HL-60/S4 treated with retinoic acid at 250 ng/mL for 4 days and 3 days (cell line): Measurements from ENCODE around the gene CYREN.
"Not testable (repeated sequence)": the region's sequence is repeated elsewhere in the genome, so short reads cannot be mapped to it uniquely, and the experiment has no call there.

Experiments used
- in situ Hi-C: fragments of 300-500 bp; cut with MboI; formaldehyde crosslinking; loops from 2 replicates; pipeline ENCODE4 v1.7.0; 2022; ENCODE audit warnings: low sequenced_read_pairs

CYREN gene

DNA sequence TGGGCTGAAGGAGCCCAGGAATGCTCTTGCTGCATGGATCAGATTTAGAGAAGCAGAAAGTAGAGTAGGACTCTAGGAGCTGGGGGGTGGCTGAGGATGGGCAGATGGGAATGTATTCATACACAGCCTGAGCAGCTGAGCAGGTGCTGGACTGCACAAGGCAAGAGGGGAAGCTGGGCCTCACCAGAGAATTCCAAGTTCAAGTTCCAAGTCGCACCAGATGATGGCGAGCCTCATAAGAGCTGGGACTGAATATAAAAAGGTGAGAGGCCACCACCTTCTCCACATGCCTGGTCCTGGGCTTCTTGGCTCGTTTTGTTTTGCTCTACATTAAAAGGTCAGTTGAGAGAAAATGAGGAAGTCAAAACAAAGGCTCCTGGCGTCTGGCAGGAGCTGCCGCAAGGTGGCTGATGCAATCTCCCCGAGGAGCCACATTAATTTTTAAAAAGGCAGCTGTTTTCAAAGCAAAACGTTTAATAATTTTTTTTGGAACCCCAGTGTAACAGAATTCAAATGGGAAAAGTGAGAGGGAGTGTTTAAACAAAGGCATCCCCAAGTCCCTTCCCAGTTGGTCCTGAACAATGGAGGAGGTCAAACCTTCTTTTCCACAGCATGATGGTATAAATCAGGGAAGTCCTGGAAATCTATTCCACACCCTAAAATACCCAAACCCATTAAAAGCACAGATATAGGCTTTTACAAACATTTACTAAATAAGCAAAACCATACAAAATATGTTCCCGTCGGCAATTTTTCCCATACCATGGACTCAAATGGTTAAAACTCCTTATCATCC lies 9.5 kb downstream of the CYREN start:
- in situ Hi-C loops: no loop called here

DNA sequence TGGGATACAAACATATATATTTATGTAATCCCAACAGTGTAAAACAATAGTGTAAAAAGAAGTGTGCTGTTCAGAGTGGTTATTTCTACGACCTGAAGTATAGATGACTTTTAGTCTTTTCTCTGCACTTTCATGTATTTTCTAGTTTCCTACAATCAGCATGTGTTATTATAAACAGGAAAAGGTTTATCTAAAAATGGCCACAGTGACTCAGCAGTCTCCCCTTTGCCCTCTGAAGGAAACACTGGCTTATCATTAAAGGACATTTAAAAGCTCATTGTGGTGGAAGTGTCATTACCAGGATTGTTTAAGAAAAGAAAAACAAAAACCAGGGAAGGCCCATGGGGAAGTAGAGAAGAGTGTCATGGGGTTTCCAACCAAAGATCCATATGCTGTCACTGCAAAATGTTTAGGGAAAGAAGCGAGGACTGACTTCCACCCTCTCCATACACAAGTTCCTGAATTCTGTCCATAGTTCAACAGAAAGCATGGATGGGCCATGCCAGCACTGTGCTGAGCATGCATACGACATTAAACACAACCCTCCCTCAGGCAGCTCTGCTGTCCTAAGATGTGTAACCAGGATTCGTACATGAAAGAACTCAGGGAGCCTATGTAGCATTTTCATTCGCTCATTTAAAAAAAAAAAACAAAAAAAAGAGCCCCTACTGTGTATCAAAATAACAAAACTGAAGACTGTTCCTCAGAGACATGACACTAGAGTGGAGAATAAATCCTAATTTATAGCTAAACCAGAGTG lies 10.2 kb downstream of the CYREN start:
- in situ Hi-C loops: no loop called here

DNA sequence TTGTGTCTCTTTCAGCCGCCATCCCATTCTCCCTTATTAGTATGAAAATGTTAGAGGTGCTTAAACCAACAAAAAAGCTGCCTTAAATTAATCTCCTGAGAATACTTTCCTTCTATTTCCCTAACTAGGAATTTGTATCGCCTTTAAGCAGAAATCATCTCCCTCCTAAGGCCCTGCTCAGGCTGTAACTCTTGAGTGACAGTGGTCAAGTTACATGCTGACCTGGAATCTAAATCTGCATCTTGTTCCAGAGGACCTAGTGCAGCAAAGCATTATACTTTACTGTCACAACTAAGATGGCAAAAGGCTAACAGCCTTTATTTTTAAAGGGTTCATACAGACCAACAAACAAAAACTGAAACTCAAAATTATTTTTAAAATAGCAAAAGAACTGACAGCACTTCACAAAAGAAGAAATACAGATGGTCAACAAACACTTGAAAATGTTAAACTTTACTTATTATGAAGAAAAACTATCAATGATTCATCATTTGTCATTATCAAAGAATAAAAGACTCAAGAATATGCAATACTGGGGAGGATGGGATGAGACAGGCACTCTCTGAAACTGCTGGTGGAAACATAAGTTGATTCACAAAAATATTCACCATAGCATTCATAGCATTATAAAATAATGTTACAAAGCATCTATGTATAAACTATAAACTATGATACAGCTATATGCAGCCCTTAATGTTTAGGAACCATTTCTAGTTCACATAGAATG lies 11.0 kb downstream of the CYREN start:
- in situ Hi-C loops: no loop called here

DNA sequence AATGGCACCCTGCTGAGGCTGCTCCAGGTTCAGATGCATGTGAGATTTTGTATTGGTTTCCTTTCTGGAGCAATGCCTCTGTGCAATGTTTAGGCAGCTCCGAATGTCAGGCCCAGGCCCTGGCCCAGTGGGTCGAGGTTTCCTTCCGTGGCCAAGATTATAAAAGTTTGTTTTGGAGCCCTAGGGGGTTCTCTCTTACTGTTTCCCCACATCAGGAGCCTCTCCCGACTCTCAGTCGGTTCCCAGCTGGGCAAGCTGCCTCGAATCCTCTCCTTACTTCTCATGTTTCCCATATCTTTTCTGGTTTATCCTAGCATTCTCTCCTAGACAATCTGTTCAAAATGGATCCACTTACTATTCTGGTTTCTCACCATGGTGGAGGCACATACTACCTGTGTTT lies 11.6 kb downstream of the CYREN start:
- in situ Hi-C loops: no loop called here

DNA sequence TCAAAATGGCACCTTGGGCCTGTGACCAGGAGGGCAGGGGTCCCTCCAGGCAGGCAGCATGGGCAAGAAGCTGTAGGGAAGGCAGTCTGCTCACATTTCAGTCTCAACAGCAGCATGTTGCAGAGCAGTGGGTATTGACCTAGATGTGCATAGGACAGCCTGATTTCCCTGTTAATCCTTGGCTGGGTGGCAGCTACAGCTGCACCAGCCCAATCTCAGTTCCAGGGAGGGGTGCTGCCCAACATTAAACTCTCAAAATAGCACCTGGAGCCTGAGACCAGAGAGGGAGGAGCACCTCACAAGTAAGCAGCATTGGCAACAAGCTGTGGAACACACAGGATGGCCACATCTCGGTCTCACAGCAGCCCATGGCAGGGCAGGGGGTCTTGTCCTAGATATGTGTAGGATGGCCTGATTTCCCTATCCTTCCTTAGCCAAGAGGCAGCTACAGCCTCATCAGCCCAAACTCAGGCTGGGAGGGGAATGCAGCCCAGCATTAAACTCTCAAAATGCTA lies 12.3 kb downstream of the CYREN start:
- in situ Hi-C loops: no loop called here

DNA sequence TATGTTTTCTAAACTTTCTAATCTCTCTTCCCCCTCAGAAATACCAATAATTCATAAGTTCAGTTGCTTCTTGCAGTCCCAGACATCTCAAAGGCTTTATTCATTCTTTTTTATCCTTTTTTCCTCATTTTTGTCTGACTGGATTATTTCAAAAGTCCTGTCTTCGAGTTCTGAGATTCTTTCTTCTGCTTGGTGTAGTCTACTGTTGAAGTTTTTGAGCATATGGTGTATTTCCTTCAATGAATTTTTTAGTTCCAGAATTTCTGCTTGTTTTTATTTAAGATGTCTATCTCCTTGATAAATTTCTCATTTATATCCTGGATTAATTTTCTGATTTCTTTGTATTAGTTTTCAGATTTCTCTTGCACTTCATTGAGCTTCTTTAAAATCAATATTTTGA lies 14.2 kb downstream of the CYREN start:
- in situ Hi-C loops: no loop called here

DNA sequence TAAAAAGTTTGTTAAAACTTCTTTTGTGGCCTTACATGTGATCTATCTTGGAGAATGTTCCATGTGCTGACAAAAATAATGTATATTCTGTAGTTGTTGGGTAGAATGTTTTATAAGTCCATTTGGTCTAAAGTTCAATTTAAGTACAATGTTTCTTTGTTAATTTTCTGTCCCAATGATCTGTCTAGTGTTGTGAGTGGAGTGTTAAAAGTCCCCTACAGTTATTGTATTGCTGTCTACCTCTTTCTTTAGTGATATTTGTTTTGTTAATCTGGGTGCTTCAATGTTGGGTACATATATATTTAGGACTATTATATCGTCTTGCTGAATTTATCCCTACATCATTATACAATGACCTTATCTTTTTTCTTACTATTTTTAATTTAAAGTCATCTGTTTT lies 15.8 kb downstream of the CYREN start:
- in situ Hi-C loops: no loop called here

DNA sequence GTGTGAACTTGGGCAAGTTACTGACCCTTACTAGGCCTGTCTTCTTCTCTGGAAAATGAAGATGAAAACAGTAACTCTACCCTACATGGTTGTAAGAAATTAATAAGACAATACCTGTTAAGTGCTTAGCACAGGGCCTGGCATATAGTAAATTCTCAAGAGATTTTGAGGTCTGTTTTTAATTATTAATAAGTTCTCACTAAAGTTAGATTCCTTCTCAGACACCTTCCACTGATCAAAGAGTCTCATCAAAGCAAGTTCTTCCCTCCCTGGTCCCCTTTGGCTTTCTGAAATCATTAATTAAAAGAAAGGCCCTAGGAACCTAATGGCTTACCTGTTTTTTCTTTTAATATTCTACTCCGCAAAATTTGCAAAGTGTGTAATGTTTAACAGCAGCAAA lies 18.1 kb downstream of the CYREN start:
- in situ Hi-C loops: no loop called here

DNA sequence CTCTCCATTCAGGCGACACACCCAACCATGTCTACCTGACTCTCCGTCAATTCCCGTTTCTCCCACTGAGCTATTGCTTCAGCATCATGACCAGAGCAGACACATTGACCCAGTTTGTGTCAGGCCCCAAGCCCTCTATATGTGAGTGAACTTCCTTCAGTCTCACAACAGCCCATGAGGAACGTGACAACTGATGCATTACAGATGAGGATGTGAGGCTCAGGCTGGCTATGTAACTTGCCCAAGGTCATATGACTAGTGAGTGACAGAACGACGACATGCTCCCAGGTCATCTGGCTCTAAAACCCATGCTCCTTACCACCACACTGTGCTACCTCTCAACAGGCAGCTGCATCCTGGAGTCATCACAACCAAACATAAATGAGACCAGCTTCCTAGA lies 19.0 kb downstream of the CYREN start:
- in situ Hi-C loops: no loop called here

DNA sequence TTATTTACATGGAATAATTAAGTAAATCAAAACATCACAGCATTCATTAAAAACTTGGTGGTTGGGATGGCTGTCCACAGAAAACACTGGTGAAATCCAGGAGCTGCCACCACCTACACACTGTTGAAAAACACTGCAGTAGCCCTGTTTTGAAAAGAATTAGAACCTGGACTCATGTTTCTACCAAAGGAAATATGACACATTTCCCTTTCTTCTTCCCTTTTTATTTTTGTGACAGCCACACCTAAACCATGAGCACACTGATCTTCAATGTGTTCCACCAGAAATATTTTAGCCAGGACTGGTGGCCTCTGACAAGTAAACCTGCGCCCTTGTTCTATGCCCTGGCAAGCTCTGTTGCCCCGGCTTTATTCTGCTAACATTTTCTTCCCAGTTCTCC lies 19.4 kb downstream of the CYREN start:
- in situ Hi-C loops: no loop called here

DNA sequence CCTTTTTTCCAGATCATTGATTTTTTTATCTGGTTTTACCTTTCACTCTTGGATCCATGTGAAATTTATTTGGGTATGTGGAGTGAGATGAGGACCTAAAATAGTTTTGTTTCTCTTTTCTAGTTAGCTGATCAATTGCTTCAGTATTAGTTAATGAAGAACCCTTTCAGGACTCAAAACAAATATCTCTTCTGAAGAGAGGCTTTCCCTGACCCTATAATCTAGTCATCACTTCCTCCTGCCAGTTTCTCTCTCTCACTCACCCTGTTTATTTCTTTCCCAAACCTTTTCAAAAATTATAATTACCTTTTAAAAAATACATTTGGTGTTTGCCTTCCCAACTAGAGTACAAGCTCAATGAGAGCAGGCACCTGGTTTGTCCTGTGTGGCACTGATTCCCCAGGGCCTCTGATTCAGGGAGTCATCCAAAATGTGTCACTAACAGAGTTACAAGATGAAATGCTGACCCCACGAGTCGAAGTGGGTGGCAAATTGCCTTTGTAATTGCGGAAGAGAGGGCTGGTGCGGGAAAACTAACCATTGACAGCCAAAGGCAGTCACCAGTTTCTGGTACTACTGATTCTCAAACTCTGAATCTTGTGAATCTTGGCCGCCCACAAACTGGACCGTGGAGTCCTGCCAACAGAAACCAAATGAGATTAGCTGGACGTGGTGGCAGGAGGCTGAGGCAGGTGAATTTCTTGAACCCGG lies 20.3 kb downstream of the CYREN start:
- in situ Hi-C loops: no loop called here

DNA sequence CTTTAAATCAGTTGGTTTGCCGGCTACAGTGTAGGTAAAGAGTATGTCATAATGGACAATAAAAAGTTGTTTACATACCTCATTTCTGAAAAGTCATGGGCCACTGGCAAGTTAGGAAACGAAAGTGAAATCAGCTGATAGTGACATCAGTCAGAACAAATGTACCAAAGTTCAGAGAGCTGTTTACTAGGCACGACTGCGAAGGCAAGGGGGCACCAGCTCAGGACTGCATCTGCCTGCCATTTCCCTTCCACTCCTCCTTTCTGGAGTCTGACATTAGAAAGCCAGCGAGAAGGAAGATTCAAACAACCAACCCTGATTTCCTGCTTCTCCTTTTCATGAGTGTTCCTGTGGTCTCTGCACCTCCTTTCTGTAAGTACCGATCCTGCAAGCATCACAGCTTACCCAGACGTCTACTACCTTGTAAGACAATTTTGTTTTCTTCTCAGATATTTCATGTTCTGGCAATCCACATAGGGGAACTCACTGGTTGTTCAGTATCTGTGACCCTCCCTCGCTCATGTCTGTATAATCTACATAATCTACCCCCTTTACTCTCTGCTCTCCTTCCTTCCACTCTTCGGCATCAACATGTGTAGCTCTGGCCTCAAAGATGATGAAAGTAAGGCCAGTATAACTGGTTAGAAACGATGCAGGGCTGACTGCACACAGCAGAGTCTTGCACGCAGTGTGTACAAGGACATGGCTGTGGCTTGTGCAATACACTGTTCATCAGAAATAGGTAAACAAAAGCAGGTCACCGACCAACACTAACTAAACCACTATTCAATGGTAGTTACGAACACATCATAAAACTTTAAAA lies 22.4 kb downstream of the CYREN start, which contains the start of gene TMEM140:
Gene TMEM140, plus strand, starts transcription at position 174 of the 823 bp plus-strand sequence. CDS start 16,370 bp downstream, outside the sequence.
- in situ Hi-C loops: no loop called here

DNA sequence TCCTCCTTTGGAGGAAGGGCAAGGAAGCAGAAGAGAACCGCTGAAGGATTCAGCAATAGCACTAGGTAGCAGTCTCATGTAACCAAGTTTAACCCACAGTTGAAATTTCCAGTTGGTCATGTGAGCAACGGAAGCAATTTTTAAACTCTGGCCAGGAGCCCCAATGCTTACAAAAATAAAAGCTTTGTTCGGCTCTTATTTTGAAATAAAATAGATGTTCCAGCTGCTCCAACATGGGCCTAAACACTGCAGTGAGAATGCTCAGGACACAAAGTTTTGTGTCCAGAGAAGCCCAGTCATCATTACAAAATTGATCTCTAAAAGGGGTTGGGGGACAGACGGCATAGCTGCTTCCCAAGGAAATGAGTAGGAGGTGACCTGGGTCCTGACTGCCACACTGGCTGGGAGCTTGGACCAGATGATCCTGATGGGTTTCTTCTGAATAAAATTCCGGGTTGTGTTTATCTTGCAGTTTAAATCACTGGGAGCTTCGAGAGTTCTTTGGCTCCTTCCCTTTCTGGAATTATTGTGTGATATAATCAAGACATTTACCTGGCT lies 23.1 kb downstream of the CYREN start:
- in situ Hi-C loops: no loop called here

DNA sequence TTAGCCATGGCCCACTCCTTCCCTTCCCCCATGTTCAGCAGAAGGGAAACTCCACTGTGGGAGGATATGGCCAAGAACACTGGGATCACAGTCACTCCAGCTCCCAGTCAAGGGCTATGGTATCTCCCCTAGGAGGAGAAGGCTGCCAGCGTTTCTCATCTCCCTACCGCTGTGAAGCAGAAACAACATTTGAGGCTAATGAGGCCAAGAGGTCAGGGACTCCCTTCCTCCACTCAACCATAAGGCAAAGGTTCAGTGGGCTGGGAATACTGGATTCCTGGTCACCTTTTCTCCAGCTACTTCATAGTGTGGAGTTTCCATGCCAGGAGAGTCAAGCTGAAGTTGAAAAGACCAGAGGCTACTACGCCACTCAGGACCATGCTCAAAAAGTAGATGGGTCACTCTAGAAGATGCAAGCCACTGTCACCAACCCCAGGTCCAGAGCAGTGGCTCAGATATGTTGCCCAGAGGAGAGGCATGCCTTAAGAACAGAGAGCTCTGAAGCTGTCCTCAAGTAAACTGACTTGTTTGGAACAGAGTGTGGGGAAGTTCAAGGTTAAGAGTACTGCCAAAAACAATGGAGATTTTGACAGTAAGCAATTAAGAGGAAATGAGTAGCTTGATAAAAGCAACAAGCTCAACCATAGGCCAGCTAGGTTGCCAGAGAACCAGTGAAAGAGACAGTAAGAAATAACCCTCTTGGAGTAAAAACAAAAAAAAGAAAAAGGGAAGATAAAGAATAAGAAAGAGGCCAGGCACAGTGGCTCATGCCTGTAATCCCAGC lies 26.4 kb downstream of the CYREN start:
- in situ Hi-C loops: no loop called here

DNA sequence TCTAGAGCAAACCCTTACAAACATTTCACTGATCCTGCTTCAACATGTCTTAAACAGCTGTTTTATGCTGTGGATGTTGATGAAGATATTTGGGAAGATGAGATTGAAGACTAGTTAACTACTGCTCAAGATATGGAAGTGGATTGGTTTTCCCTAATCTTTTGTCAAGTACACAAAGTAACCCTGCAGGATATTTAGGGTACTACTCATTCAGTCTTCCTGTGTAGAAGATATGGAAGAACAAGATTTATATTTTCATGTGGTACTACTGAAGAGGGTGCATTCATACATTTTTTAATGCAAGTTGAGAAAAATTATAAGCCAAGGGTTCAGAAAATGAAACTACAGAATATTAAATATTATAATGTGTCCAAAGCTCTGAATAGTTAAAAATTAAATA lies 40.9 kb downstream of the CYREN start:
- in situ Hi-C loops: no loop called here

DNA sequence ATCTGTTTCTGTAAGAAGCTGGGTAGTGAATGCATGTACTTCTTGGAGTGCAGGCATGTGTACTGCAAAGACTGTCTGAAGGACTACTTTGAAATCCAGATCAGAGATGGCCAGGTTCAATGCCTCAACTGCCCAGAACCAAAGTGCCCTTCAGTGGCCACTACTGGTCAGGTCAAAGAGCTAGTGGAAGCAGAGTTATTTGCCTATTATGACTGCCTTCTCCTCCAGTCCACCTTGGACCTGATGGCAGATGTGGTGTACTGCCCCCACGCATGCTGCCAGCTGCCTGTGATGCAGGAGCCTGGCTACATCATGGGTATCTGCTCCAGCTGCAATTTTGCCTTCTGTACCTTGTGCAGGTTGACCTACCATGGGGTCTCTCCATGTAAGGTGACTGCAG lies 41.6 kb downstream of the CYREN start:
- in situ Hi-C loops: no loop called here

DNA sequence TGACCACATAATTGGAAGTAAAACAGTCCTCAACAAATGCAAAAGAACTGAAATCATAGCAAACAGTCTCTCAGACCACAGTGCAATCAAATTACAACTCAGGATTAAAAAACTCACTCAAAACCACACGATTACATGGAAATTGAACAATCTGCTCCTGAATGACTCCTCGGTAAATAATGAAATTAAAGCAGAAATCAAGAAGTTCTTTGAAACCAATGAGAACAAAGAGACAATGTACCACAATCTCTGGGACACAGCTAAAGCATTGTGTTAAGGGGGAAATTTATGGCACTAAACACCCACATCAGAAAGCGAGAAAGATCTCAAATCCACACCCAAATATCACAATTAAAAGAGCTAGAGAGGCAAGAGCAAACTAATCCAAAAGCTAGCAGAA lies 45.9 kb downstream of the CYREN start:
- in situ Hi-C loops: not testable (repeated sequence)

DNA sequence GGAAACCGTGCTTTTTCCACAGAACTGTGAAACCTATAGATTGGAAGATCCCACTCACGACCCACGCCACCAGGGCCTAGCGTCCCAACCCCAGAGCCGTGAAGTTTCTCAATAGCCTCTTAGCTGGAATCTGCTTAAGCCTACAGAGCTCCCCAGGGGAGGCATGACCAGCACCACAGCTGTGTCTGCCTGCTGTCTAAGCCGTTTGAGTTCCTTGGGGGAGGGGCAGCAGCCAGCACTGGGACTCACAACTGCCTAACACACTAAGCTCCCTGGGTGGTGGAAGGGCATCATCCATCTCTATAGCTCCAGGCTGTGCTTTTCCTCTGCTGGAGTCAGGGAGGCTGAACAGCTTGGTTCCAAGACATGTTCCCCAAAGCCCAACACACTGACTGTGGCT lies 48.6 kb downstream of the CYREN start:
- in situ Hi-C loops: no loop called here

DNA sequence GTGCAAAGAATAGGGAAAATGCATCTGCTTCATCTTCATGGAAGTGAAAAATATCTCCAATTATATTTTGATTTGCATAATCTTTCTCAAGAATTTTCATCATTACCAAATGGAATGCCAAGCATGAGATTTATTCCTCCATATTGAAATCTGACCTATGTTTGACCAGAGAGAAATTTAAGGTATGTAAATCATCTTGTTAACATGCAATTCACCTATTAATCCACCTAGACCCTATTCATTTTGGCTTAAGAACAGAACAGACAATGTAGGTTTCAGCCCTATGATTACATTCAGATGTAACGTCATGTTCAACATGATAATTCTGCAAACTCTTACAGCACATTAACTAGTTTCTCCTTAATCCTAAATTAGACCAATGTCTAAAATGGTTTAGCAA lies 53.4 kb downstream of the CYREN start:
- in situ Hi-C loops: no loop called here
